C4-2B (cell line): ENCODE data around the gene PRPSAP1.

ENCODE experiments used
- H3K27ac ChIP-seq: fragments of 450-650 bp; 2 replicates; pipeline ENCODE4 v1.5.1; 2017
- CTCF ChIP-seq: fragments of 450-650 bp; conservative IDR thresholded peaks from 2 replicates; pipeline ENCODE4 v1.5.1; 2017; ENCODE audit warnings: mild to moderate bottlenecking
- ZFX ChIP-seq: fragments of 450-650 bp; IDR thresholded peaks from 2 replicates; pipeline ENCODE4 v1.6.1; 2017

PRPSAP1 gene

GRCh38 chr17:76276069-76276431, 77.7 kb downstream of the PRPSAP1 start:
- no peak overlapping the region for H3K27ac ChIP-seq
- no peak for TF ChIP-seq ZFX
- no peak for TF ChIP-seq CTCF

- no peak for TF ChIP-seq CTCF
- H3K27ac ChIP-seq, result no peak overlapping the region
These were observed 78.2 kb downstream of the PRPSAP1 start for GRCh38 chr17:76275382-76276068.

- peak overlapping the region; percentile 2; the same call in 1 of the 2 replicates for H3K27ac ChIP-seq
- TF ChIP-seq CTCF (no peak), ZFX (no peak)
These were observed 79.4 kb downstream of the PRPSAP1 start for GRCh38 chr17:76274112-76274956.

DNA sequence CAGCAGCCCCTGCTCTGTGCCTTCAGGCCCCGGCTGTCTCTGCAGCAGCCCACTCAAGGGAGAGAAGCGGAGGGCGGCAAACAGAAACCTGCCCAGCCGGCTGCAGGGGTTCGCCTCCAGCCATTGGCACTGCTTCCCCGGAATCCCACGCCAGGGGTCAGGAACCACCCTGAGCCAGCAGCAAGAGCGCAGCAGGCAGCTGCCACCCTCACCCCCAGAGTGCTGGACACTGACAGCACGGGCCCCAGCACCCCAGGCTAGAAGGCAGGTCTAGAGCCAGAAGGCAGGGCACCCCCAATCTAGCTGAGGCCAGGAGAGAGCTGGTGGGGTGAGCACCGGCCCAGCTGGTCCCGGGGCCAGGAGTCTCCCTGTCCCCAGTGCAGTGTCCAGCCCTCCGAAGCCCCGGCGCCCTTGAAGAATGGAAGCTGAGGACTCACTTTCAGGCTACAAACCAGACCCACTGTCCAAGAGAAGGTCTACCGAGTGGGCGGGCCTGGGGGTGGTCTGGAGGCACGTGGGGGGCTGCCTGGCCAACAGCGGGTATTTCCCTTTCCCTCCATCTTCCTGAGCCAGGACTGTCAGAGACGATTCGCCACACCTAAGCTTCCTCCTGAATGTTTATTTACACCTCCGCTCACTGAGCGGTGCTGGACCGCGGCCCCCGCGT, 80.1 kb downstream of the PRPSAP1 start:
- H3K27ac ChIP-seq, result no peak overlapping the region
- TF ChIP-seq ZFX (no peak), CTCF (no peak)

DNA sequence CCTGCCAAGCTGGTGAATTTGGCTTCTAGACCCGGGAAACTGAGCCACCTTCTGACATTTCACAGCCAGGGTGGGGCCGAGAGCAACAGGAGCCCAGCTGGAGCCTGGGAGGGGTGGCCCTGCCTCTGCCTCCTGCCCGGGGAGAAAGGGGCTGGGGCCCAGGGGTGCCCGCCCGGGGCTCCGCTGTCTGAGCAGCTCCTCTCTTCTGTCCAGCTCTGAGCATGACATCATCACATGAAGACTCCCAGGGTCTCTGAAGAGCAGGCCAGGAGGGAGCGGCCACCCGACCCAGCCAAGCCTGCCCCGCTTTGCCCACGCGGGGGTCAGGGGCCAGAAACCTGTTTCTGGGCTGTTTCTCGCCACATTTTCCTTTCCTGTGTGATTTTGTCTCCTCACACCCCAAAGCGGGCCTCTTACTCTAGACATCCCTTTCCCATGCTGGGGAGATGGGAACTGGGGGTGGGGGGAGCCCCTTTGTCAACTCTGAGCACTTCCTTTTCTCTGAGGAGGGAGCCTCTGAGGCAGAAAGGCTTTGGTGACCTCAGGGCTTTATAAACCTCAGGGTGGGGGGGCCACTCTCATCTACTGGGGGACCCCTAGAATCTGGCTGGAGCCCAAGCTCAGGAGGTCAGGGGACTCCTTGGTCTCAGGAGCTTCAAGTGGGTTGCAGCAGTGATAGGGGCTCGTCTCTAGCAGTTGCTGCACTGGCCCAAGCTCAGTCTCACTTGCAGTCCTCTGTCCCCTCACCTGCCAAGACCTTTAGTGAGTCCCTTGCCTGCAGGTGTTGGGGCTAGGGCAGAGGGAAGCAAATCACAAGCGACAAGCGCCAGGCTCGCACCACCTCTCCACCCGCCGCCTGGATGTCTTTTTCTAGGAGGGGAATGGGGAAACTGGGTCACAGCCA, 80.9 kb downstream of the PRPSAP1 start:
- no peak overlapping the region for H3K27ac ChIP-seq
- TF ChIP-seq CTCF, result no peak
- TF ChIP-seq ZFX, result no peak

- no peak for TF ChIP-seq ZFX
- H3K27ac ChIP-seq, result no peak overlapping the region
These were observed 81.8 kb downstream of the PRPSAP1 start for GRCh38 chr17:76271669-76272540.
